HG03442 (cell line): ENCODE data around the gene DAZAP2.

ENCODE experiments used
- ATAC-seq: cut with Tn5 transposase; IDR thresholded peaks from one replicate; pipeline ENCODE4 v1.9.1; 2021; ENCODE audit warnings: mild to moderate bottlenecking, moderate library complexity; ENCODE audit not compliant: unreplicated experiment

Gene DAZAP2, protein sequence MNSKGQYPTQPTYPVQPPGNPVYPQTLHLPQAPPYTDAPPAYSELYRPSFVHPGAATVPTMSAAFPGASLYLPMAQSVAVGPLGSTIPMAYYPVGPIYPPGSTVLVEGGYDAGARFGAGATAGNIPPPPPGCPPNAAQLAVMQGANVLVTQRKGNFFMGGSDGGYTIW

GRCh38 chr12:51238510-51239334 lies at the start of gene DAZAP2:
Gene DAZAP2 (plus strand): TSS chr12:51238826. CDS start chr12:51238908, 82 bp downstream.
- peak; percentile 86 for ATAC-seq

DNA sequence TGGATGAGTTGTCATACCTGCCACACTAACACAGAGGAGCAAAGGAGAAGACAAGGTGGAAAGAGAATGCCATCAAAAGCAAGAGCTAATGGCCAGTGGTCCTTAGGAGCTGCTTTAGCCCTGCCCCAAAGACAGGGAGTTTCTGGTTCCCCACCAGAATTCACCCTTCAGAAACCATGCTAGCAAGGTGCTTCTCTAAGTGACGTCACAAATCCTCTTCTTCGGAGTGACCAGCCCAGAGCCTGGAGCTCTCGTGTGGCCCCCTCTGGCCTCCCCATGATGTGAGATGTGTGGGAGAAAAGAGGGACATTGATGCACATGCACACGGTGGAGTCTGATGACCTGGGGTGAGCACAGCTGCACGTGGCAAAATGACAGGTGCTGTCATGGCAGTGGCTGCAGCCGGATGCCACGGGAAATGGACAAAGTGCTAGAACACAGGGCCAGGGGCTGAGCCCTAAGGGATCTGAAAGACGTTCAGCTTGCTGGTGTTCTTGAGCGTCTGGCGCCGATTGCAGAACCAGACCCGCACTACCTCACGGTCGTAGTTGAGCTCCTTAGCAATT lies 48.8 kb upstream of the DAZAP2 start:
- ATAC-seq, result no peak

DNA sequence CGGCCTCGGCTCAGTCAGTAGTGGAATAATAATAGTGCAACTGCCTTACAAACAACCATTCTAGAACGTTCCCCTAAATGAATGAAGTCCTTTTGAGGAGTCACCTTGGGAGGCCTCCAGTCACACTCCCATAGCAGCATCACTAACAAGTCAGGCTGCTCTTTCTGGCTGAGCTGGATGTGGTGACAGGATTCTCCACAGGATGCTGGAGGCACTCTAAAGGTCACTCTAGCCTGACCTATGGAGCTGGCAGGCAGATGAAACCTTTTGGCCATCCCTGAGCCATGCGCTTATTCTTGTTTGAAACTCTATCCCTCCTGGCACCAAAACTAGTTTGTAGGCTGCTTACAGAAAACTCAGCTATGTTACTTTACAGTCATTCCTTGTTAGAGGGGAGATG lies 47.8 kb upstream of the DAZAP2 start:
- no peak for ATAC-seq

DNA sequence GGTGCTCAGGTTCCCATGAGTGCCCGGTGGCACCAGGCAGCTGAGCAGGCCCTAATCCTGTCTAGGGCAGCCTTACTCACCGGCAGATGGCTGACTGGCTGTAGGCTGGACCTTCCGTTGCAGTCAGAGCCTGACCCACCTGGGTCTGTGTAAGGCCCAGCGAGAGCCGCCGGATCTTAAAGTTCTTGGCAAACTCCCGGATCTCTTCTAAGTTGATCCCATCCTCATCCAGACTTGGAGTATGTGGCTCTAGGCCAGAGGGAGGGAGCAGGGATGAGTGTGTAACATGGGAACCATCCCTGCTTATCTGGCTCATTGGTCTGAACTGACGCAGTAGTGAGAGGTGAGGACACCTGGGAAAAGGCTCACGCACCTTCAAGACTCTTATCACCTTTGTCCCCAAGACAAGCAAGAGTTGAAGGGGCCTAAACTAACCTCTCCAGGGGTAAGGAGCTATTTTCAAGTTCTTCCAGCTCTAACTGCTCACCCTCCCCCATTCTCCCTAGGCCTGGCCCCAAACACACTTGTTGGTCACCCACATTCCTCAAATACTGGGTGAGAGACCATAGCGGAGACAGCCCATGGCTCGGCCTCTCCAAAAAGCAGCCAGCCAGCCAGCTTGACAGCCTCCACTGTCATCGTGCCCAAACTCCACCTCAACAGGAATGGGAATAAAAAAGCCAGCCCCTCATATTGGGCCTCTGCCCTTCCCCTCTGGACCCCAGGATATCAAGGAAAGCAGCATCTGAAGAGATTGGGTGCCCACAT lies 46.9 kb upstream of the DAZAP2 start:
- ATAC-seq, result no peak

DNA sequence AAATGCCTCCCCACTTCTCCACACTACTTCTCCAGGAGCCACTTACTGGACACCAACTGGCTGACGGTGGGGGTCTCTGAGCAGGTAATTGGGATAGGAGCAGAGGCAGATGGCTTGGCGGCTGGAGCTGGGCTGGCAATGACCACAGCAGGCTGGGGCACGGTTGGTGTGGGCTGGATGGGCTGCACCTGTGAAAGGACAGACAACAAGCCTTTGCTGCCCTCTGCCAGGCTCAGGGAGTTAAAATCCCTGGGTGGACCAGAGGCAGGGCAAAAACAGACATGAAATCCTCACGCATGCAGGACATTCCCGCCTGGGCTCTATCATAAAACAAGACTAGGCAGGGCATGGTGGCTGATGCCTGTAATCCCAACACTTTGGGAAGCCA lies 46.3 kb upstream of the DAZAP2 start:
- no peak for ATAC-seq

DNA sequence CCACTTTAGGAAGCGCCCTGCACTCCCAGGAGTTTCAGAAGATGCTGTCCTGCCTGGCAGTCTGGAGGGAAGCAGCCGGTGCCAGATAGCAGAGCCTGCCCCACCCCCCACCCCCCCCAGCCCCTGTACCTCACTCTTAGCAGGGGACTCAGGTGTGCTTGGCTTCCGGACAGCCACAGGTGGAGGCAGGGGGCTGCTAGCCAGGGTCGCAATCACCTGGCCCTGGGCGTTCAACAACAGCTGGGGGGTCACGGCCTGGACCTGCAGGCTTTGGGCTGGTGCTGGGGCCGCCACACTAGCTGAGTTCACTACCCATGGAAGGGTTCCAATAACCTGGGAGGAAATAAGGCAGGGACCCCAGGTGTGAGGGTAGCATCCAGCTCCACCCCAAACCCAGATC lies 42.8 kb upstream of the DAZAP2 start:
- no peak for ATAC-seq

- no peak for ATAC-seq
These were observed 42.1 kb upstream of the DAZAP2 start for GRCh38 chr12:51196547-51196946.

GRCh38 chr12:51197736-51198567 lies 40.7 kb upstream of the DAZAP2 start:
- no peak for ATAC-seq

GRCh38 chr12:51198568-51199365 lies 39.9 kb upstream of the DAZAP2 start:
- no peak for ATAC-seq

DNA sequence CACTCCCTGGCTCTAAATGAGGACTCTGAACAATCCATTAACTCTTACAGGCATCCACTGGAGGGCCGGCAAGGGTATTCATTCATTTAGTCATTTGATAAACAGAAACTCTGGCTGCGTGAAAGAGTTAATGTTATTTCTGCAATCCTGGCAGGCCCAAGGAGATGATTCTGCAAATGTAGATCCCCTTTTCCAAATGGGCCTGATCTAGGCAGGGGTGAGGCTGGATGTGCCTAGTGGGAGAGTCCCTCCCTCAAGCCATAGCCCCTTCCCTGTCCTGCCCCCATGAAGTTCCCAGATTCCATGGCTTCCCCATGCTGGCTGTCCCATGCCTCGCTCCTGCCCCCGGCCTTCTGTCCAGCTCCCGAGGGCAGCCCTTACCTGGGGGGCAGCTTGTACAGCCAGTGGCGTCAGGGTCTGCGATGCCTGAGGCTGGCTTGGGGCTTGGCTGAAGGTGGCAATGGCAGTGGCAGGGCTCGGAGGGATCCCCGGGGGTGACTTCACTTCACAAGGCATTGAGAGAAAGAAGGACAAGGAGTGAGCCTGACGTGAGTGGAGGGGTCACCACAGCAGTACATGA lies 39.2 kb upstream of the DAZAP2 start:
- no peak for ATAC-seq

DNA sequence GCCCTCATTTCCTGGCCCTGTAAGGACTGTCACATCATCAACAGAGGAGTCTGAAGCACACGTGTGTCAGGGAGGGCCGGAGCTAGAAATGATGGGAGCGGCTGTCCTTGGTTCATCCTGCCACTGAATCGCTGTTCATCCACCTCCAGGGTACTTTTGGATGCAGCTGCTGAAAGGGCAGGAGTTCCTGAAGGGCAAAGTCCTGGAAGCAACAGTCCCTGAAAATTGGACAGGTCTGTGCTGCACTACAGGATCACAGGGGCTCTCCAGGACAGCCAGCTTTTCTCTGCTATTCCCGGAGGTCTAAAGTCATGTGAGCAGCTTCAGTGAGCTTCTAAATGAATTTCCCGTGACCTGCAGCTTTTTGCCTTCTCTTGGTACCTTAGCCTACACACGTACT lies 38.5 kb upstream of the DAZAP2 start:
- no peak for ATAC-seq

- no peak for ATAC-seq
These were observed 37.8 kb upstream of the DAZAP2 start for GRCh38 chr12:51200806-51201205.

- ATAC-seq, result no peak
These were observed 35.9 kb upstream of the DAZAP2 start for GRCh38 chr12:51202718-51203117.

DNA sequence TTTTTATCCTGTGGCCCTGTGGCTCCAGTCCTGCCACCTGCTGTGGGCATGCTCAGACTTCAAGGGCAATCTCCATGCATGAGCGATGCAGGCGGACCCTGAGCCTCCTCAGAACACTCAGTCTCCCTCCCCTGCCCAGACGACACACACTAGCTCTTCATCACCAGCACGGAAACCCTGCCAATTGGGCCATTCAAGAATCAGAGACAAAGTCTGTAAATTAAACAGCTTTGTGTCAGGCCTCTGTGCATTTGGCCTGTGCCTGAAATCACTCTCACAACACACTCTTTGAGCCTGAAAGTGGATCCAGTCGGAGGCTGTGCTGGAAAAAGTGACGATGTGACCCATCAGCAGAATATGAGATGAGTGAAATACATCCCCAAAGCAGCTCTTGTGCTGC lies 33.3 kb upstream of the DAZAP2 start:
- no peak for ATAC-seq

DNA sequence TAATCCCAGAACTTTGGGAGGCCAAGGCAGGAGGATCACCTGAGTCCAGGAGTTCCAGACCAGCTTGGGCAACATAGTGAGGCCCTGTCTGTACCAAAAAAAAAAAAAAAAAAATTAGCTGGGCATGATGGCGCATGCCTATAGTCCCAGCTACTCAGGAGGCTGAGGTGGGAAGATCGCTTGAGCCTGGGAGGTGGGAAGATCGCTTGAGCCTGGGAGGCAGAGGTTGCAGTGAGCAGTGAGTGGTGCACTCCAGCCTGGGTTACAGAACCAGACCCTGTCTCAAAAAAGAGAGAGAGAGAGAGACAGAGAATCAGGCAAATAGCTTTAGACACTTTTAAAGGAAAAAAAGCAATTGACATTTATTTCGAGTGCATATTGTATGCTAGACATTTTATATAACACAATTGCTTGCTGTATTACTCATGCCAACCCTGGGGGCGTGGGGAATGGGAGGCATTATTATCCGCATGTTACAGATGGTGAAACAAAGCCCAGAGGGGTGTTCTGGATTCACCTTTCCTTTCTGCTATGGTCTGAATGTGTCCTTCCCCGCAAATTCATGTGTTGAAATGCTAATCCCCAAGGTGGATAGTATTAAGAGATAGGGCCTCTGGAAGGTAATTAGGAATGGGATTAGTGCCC lies 30.5 kb upstream of the DAZAP2 start:
- no peak for ATAC-seq

- no peak for ATAC-seq
These were observed 29.4 kb upstream of the DAZAP2 start for GRCh38 chr12:51209259-51209658.

- ATAC-seq, result no peak
These were observed 27.8 kb upstream of the DAZAP2 start for GRCh38 chr12:51210690-51211395.

DNA sequence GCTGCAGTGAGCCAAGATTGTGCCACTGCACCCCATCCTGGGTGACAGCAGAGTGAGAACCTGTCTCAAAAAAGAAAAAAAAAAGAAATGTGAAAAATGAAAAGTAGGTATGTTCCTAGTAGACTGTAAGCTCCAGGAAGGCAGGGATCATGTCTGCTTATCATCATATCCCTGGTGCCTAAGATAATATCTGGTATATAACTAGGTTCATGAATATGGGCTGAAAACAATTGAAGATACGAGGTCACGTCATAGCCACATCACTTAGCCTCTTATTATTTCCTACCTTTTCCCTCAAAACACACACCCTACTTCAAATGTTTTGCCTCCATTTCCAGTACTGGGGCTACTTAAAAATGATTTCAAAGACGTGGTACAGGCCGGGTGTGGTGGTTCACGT lies 23.7 kb upstream of the DAZAP2 start:
- no peak for ATAC-seq
